HG03196 (cell line): ENCODE results near the gene VDR.

ENCODE experiments used
- ATAC-seq: cut with Tn5 transposase; IDR thresholded peaks from one replicate; pipeline ENCODE4 v1.9.1; 2021; ENCODE audit not compliant: unreplicated experiment

VDR gene

GRCh38 chr12:47894652-47895051, 10.1 kb downstream of the VDR start:
- no peak for ATAC-seq

GRCh38 chr12:47894068-47894467, 10.7 kb downstream of the VDR start:
- ATAC-seq: no peak

GRCh38 chr12:47892819-47893218, 12.0 kb downstream of the VDR start:
- ATAC-seq: no peak

GRCh38 chr12:47891356-47891755, 13.4 kb downstream of the VDR start:
- ATAC-seq: no peak

- no peak for ATAC-seq
Measured at GRCh38 chr12:47889040-47889439, 15.8 kb downstream of the VDR start.

GRCh38 chr12:47888153-47888819, 16.5 kb downstream of the VDR start:
- ATAC-seq: no peak

- ATAC-seq: no peak
Measured at GRCh38 chr12:47887529-47887928, 17.3 kb downstream of the VDR start.

GRCh38 chr12:47886510-47887240, 18.1 kb downstream of the VDR start:
- no peak for ATAC-seq

GRCh38 chr12:47885566-47885965, 19.2 kb downstream of the VDR start:
- no peak for ATAC-seq

- ATAC-seq: no peak
Measured at GRCh38 chr12:47885012-47885501, 19.7 kb downstream of the VDR start.

GRCh38 chr12:47884501-47884900, 20.3 kb downstream of the VDR start:
- ATAC-seq: no peak

- ATAC-seq: no peak
Measured at GRCh38 chr12:47883663-47884195, 21.1 kb downstream of the VDR start.

GRCh38 chr12:47882781-47883546, 21.8 kb downstream of the VDR start:
- peak; percentile 71 for ATAC-seq

GRCh38 chr12:47881826-47882427, 22.9 kb downstream of the VDR start:
- no peak for ATAC-seq

- ATAC-seq: no peak
Measured at GRCh38 chr12:47881051-47881450, 23.7 kb downstream of the VDR start.

GRCh38 chr12:47878918-47879481, 25.8 kb downstream of the VDR start:
- ATAC-seq: no peak

GRCh38 chr12:47878293-47878917, 26.4 kb downstream of the VDR start:
- ATAC-seq: no peak

GRCh38 chr12:47877081-47877480, 27.7 kb downstream of the VDR start:
- ATAC-seq: no peak

GRCh38 chr12:47876440-47876960, 28.3 kb downstream of the VDR start:
- no peak for ATAC-seq
